DND-41 (cell line): ENCODE measurements around the gene DHDDS.

Experiments
- CTCF ChIP-seq: IDR thresholded peaks from 2 replicates; pipeline ENCODE4 v1.5.1; 2012; ENCODE audit warnings: borderline replicate concordance, low read length, moderate library complexity, mild to moderate bottlenecking; ENCODE audit not compliant: poor library complexity, severe bottlenecking; ENCODE audit errors: extremely low read depth
- EZH2 ChIP-seq: IDR thresholded peaks from 3 replicates; pipeline ENCODE4 v1.6.1; 2012; ENCODE audit warnings: borderline replicate concordance, low read depth, mild to moderate bottlenecking, moderate library complexity, low read length, inconsistent platforms; ENCODE audit not compliant: severe bottlenecking

- no peak for TF ChIP-seq CTCF
- TF ChIP-seq EZH2: no peak
Measured at GRCh38 chr1:26389604-26390247, 42.4 kb upstream of the DHDDS start.
